Smooth muscle cell (in vitro differentiated cells): ENCODE data around the gene DRAP1. TPM values are rescaled to one million over a fixed set of nuclear protein-coding genes. Genes with fewer than 3 reads are reported as not detected.

ENCODE experiments used
- DNase-seq: peaks from one replicate; lab custom pipeline; 2025; ENCODE audit not compliant: unreplicated experiment; lab: John Stamatoyannopoulos, UW
- H2AFZ ChIP-seq: fragments of 200-600 bp; sonication (generic); 2 replicates; pipeline ENCODE4 v1.6.0; 2016; ENCODE audit warnings: antibody characterized with exemption, low read depth, mild to moderate bottlenecking
- H3F3A ChIP-seq: fragments of 200-600 bp; sonication (generic); 2 replicates; pipeline ENCODE4 v1.6.0; 2017; ENCODE audit warnings: antibody characterized with exemption, low read depth
- H3K27ac ChIP-seq: fragments of 200-600 bp; sonication (generic); 2 replicates; pipeline ENCODE4 v1.5.1; 2016; ENCODE audit warnings: low read depth, mild to moderate bottlenecking
- H3K27me3 ChIP-seq: fragments of 200-600 bp; sonication (generic); 2 replicates; pipeline ENCODE4 v1.6.1; 2016; ENCODE audit warnings: low read depth, mild to moderate bottlenecking
- H3K36me3 ChIP-seq: fragments of 200-600 bp; sonication (generic); 2 replicates; pipeline ENCODE4 v1.5.1; 2016; ENCODE audit warnings: low read depth
- H3K4me1 ChIP-seq: fragments of 200-600 bp; sonication (generic); 2 replicates; pipeline ENCODE4 v1.5.1; 2016; ENCODE audit warnings: low read depth
- H3K4me2 ChIP-seq: fragments of 200-600 bp; sonication (generic); 2 replicates; pipeline ENCODE4 v1.6.0; 2016; ENCODE audit warnings: mild to moderate bottlenecking
- H3K4me3 ChIP-seq: fragments of 200-600 bp; sonication (generic); 2 replicates; pipeline ENCODE4 v1.5.1; 2016; ENCODE audit warnings: mild to moderate bottlenecking
- H3K79me2 ChIP-seq: fragments of 200-600 bp; sonication (generic); 2 replicates; pipeline ENCODE4 v1.6.0; 2016; ENCODE audit warnings: low read depth, mild to moderate bottlenecking
- H3K9ac ChIP-seq: fragments of 200-600 bp; sonication (generic); 2 replicates; pipeline ENCODE4 v1.6.0; 2016; ENCODE audit warnings: low read depth
- H3K9me3 ChIP-seq: fragments of 200-600 bp; sonication (generic); replicated peaks from 2 replicates; pipeline ENCODE4 v1.5.1; 2016; ENCODE audit warnings: low read depth
- H4K20me1 ChIP-seq: fragments of 200-600 bp; sonication (generic); 2 replicates; pipeline ENCODE4 v1.6.0; 2016; ENCODE audit warnings: low read depth
- WGBS: methylation state at CpG from one replicate; pipeline ENCODE4 v1.1.7; 2016; ENCODE audit warnings: low lambda C conversion rate; 5-methylcytosine and 5-hydroxymethylcytosine counted together
- polyA plus RNA-seq: library from polyadenylated mRNA; unstranded; fragments of >200 nt; fragmentation: Nextera tagmentation; extraction: Ambion mirVana; gene quantifications from 2 replicates; pipeline ENCODE4 v1.2.1, GENCODE V29; 2016
- total RNA-seq: library from RNA; depleted of rRNA; stranded (reverse); fragments of >200 nt; gene quantifications from 2 replicates; pipeline ENCODE4 v1.2.3, GENCODE V29; 2014
- TF ChIP-seq, protein P1 (sequence below): fragments of 200-600 bp; sonication (generic); IDR thresholded peaks from 2 replicates; pipeline ENCODE4 v1.5.1; 2017; ENCODE audit warnings: borderline replicate concordance, mild to moderate bottlenecking, antibody characterized with exemption; ENCODE audit not compliant: insufficient read depth, poor library complexity, severe bottlenecking

The DRAP1 gene
- total and polyA plus RNA-seq, 2 experiments from 2014 or later, result 79.3 to 278 TPM

DNA sequence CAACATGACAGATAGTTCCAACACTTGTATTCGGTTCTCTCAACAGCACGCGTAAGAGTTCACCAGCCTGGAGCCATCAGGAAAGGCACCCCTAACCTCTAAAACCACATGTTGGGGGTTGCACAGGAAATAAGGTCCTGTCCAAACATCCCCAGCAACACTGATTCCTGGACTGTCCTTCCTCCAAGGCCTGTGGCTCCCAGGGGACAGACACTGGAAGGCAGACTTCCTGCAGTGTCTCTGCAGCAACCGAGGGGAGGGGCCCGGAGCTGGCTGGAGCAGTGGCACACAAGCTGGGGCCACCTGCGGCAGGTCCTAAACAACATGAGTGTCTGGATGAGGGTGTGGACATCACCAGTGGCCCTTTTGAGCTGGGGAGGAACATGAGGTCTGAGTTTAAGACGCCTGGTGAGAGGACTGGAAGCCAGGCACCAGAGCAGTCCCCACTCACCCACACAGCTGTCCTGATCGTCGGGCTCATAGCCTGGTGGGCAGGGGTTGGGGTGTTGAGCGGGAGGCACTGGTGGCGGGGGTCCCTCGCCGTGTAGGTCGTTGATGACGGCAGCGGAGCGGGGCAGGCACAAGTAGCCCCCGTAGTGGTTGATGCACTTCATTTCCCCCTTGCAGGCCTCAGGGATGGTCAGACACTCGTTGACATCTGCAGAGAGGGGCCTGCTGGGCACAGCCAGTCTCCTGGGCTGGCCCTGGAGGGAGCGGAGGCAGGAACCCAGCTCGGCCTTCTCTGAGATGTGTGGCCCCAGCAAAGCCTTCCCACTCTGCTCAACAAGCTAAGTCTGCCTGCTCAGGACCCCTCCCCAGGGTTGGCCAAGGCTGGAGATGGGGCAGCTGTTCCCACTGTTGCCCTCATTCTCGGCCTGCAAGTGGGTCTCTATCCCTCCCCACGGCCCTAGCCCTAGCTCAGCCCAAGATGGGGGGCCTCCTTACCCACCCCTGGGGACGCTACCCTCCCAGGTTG, 48.2 kb upstream of the DRAP1 start:
- peaks cover 29% of the 10 kb centered on the region for H3F3A ChIP-seq
- peak overlapping the region; percentile 55 for H3K4me3 ChIP-seq
- peak overlapping the region; percentile 21 for H3K27ac ChIP-seq
- peak overlapping the region; percentile 79 for H3K9ac ChIP-seq
- no peak for DNase-seq
- H3K79me2 ChIP-seq, result no peaks in the 10 kb centered on the region
- WGBS, result 86% methylated on average over 24 of the region's 24 CpGs
- H3K27me3 ChIP-seq, result no peaks in the 10 kb centered on the region
- TF ChIP-seq, protein P1, sequence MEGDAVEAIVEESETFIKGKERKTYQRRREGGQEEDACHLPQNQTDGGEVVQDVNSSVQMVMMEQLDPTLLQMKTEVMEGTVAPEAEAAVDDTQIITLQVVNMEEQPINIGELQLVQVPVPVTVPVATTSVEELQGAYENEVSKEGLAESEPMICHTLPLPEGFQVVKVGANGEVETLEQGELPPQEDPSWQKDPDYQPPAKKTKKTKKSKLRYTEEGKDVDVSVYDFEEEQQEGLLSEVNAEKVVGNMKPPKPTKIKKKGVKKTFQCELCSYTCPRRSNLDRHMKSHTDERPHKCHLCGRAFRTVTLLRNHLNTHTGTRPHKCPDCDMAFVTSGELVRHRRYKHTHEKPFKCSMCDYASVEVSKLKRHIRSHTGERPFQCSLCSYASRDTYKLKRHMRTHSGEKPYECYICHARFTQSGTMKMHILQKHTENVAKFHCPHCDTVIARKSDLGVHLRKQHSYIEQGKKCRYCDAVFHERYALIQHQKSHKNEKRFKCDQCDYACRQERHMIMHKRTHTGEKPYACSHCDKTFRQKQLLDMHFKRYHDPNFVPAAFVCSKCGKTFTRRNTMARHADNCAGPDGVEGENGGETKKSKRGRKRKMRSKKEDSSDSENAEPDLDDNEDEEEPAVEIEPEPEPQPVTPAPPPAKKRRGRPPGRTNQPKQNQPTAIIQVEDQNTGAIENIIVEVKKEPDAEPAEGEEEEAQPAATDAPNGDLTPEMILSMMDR, result no peak
- H3K4me2 ChIP-seq, result peak overlapping the region; percentile 99
- peaks cover 22% of the 10 kb centered on the region for H4K20me1 ChIP-seq
- no peak overlapping the region for H2AFZ ChIP-seq
- H3K36me3 ChIP-seq, result no peaks in the 10 kb centered on the region
- no peaks in the 10 kb centered on the region for H3K4me1 ChIP-seq
- no peaks in the 10 kb centered on the region for H3K9me3 ChIP-seq

- H4K20me1 ChIP-seq, result peaks cover 12% of the 10 kb centered on the region
- TF ChIP-seq, protein P1, result no peak
- 30% methylated on average over 17 of the region's 26 CpGs for WGBS
- H3K9me3 ChIP-seq, result no peaks in the 10 kb centered on the region
- no peaks in the 10 kb centered on the region for H3K36me3 ChIP-seq
- H3K4me3 ChIP-seq, result peak overlapping the region; percentile 55
- H3K27me3 ChIP-seq, result no peaks in the 10 kb centered on the region
- H2AFZ ChIP-seq, result no peak overlapping the region
- peak overlapping the region; percentile 21 for H3K27ac ChIP-seq
- peak overlapping the region; percentile 79 for H3K9ac ChIP-seq
- no peaks in the 10 kb centered on the region for H3K4me1 ChIP-seq
- H3F3A ChIP-seq, result peaks cover 21% of the 10 kb centered on the region
- H3K4me2 ChIP-seq, result peak overlapping the region; percentile 99
- H3K79me2 ChIP-seq, result no peaks in the 10 kb centered on the region
- DNase-seq, result peak; percentile 57
These were observed 47.2 kb upstream of the DRAP1 start for GRCh38 chr11:65871811-65872548.

DNA sequence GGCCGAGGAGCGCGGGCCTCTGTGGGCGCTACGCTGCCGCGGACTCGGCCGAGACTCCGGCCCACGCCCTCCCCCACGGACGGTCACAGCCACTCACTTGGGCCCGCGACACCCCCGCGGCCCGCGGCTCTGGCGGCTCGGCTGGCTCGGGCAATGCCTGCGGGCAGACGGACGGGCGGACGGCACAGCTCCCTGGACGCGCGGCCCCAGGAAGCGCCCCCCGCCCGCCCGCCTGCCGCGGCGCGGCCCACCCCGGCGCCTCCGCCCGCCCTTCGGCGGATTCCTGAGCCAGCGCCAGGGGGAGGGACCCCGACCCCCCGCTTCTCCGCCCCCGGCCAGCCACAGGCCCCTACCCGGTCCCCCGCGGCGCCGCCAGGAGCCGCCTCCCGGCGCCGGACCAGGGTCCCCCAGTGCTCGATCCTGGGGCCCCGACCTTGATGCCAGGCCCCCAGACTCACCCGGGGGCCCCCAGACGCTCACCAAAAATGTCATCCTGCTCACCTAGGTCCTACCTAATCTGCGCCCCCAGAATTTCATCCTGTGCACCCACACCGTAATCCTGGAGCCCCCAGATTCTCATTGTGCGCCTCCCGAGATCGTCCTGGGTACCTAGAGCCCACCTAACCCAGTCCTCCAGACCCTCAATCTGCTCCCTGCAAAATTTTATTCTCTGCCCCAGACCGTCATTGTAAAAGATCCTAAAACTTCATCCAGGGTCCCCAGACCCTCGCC, 46.5 kb upstream of the DRAP1 start, which contains the start of gene EFEMP2:
TSS of gene EFEMP2 (minus strand) at position 215 of the 732 bp plus-strand sequence. CDS start 446 bp downstream, outside the sequence.
- Histone ChIP-seq H3K4me3 (peak within 1 kb of the TSS; percentile 55), H3K27me3 (no peaks in the 10 kb centered on the region), H3F3A (peaks cover 13% of the 10 kb centered on the region), H3K27ac (peak within 1 kb of the TSS; percentile 61), H3K9me3 (no peaks in the 10 kb centered on the region), H4K20me1 (peaks cover 5% of the 10 kb centered on the region), H3K36me3 (no peaks in the 10 kb centered on the region), H2AFZ (no peak within 1 kb of the TSS), H3K79me2 (no peaks in the 10 kb centered on the region), H3K4me2 (peak within 1 kb of the TSS; percentile 99), H3K9ac (peak within 1 kb of the TSS; percentile 79), H3K4me1 (no peaks in the 10 kb centered on the region)
- TF ChIP-seq, protein P1, result no peak
- peak; percentile 57 for DNase-seq
- WGBS, result under 1% methylated on average over 17 of the region's 69 CpGs
